Astrocyte (in vitro differentiated cells and primary cell): ENCODE results near the gene SCAND1. TPM values are rescaled to one million over a fixed set of nuclear protein-coding genes. Genes with fewer than 3 reads are reported as not detected.
"Not testable (repeated sequence)": the region's sequence is repeated elsewhere in the genome, so short reads cannot be mapped to it uniquely, and the experiment has no call there.

ENCODE experiments used
- DNase-seq: peaks from one replicate; pipeline ENCODE4 v3.0.0-alpha.2; 2010; ENCODE audit warnings: low read depth
- FAIRE-seq: peaks from 2 replicates; lab custom pipeline; 2011; peaks lifted over from hg19 to GRCh38; lab: Jason Lieb, UNC
- H2AFZ ChIP-seq: 2 replicates; pipeline ENCODE4 v1.6.0; 2012; ENCODE audit warnings: low read depth, low read length, inconsistent platforms
- H3K27ac ChIP-seq: 2 replicates; pipeline ENCODE4 v1.5.1; 2011; ENCODE audit warnings: low read depth, low read length, inconsistent platforms
- H3K27me3 ChIP-seq: 2 replicates; pipeline ENCODE4 v1.6.0; 2011; ENCODE audit warnings: low read length, inconsistent platforms; ENCODE audit not compliant: insufficient read depth
- H3K36me3 ChIP-seq: 2 replicates; pipeline ENCODE4 v1.5.1; 2011; ENCODE audit warnings: low read length, inconsistent platforms; ENCODE audit not compliant: insufficient read depth
- H3K4me1 ChIP-seq: 2 replicates; pipeline ENCODE4 v1.5.1; 2011; ENCODE audit warnings: low read length, inconsistent platforms; ENCODE audit not compliant: insufficient read depth
- H3K4me2 ChIP-seq: 2 replicates; pipeline ENCODE4 v1.6.0; 2012; ENCODE audit warnings: low read length, inconsistent platforms
- H3K4me3 ChIP-seq: 2 replicates; pipeline ENCODE4 v1.5.1; 2011; ENCODE audit warnings: low read depth, mild to moderate bottlenecking, low read length, inconsistent platforms; ENCODE audit not compliant: insufficient read depth
- H3K79me2 ChIP-seq: 2 replicates; pipeline ENCODE4 v1.6.0; 2012; ENCODE audit warnings: mild to moderate bottlenecking, low read length, inconsistent platforms; ENCODE audit not compliant: insufficient read depth
- H3K9ac ChIP-seq: 2 replicates; pipeline ENCODE4 v1.6.0; 2012; ENCODE audit warnings: mild to moderate bottlenecking, low read length, inconsistent platforms
- H3K9me3 ChIP-seq: 2 replicates; pipeline ENCODE4 v1.5.1; 2012; ENCODE audit warnings: low read depth, mild to moderate bottlenecking, low read length, inconsistent platforms; ENCODE audit not compliant: insufficient read depth
- H4K20me1 ChIP-seq: 2 replicates; pipeline ENCODE4 v1.6.0; 2012; ENCODE audit warnings: low read length, inconsistent platforms; ENCODE audit not compliant: insufficient read depth
- H3K27ac Mint-ChIP-seq: one replicate; pipeline ENCODE4 v1.8.0; 2021; ENCODE audit warnings: mild to moderate bottlenecking, mixed read lengths; ENCODE audit not compliant: unreplicated experiment
- H3K27me3 Mint-ChIP-seq: one replicate; pipeline ENCODE4 v1.8.0; 2021; ENCODE audit warnings: low read depth, mixed read lengths; ENCODE audit not compliant: unreplicated experiment
- H3K36me3 Mint-ChIP-seq: one replicate; pipeline ENCODE4 v1.8.0; 2021; ENCODE audit warnings: low read depth, mixed read lengths; ENCODE audit not compliant: unreplicated experiment
- H3K4me1 Mint-ChIP-seq: one replicate; pipeline ENCODE4 v1.8.0; 2021; ENCODE audit warnings: low read depth, mixed read lengths; ENCODE audit not compliant: unreplicated experiment
- H3K4me3 Mint-ChIP-seq: one replicate; pipeline ENCODE4 v1.8.0; 2021; ENCODE audit warnings: mild to moderate bottlenecking, moderate library complexity, mixed read lengths; ENCODE audit not compliant: unreplicated experiment
- H3K9me3 Mint-ChIP-seq: one replicate; pipeline ENCODE4 v1.8.0; 2021; ENCODE audit warnings: mild to moderate bottlenecking, mixed read lengths; ENCODE audit not compliant: unreplicated experiment
- EZH2 ChIP-seq: IDR thresholded peaks from 2 replicates; pipeline ENCODE4 v1.6.1; 2012; ENCODE audit warnings: mild to moderate bottlenecking, low read length, inconsistent platforms; ENCODE audit not compliant: insufficient read depth
- total RNA-seq: library from RNA; stranded (reverse); gene quantifications from 2 replicates; pipeline ENCODE4 v1.2.1, GENCODE V29; 2021
- TF ChIP-seq, protein P1 (sequence below): IDR thresholded peaks from 2 replicates; pipeline ENCODE4 v1.5.1; 2011; ENCODE audit warnings: low read depth, mild to moderate bottlenecking, inconsistent platforms, low read length, moderate library complexity; ENCODE audit not compliant: insufficient read depth

SCAND1 gene
- total RNA-seq, 1 donor from 2014 or later = 63.8 TPM

DNA sequence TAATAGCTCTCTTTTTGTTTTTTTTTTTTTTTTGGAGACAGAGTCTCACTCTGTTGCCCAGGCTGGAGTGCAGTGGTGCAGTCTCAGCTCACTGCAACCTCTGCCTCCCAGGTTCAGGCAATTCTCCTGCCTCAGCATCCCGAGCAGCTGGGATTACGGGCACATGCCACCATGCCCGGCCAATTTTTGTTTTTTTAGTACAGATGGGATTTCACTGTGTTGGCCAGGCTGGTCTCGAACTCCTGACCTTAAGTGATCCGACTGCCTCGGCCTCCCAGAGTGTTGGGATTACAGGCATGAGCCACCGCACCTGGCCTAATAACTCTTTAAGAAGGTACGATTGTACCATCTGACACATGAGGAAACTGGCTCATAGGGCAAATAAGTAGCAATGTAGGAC, 42.2 kb upstream of the SCAND1 start:
- not testable (repeated sequence) for DNase-seq, FAIRE-seq, H3K4me3 ChIP-seq, H3K9me3 Mint-ChIP-seq, H3K9me3 ChIP-seq, H3K36me3 ChIP-seq, H3K4me1 Mint-ChIP-seq, H2AFZ ChIP-seq, H3K27ac ChIP-seq, H3K27me3 Mint-ChIP-seq, H3K27me3 ChIP-seq, H3K9ac ChIP-seq, H3K27ac Mint-ChIP-seq, H3K4me2 ChIP-seq, H3K4me1 ChIP-seq, H3K79me2 ChIP-seq, H3K4me3 Mint-ChIP-seq, H3K36me3 Mint-ChIP-seq, H4K20me1 ChIP-seq

- Histone ChIP-seq H3K9me3 (no peaks in the 10 kb centered on the region), H3K9ac (no peak overlapping the region), H3K27me3 (peaks cover 1% of the 10 kb centered on the region), H3K27ac (no peak overlapping the region), H3K4me3 (no peak overlapping the region), H3K4me2 (no peak overlapping the region), H4K20me1 (no peaks in the 10 kb centered on the region), H3K79me2 (no peaks in the 10 kb centered on the region), H3K4me1 (no peaks in the 10 kb centered on the region), H3K36me3 (no peaks in the 10 kb centered on the region), H2AFZ (no peak overlapping the region)
- Mint-ChIP-seq H3K9me3 (no peaks in the 10 kb centered on the region), H3K4me3 (no peak overlapping the region), H3K27ac (no peak overlapping the region), H3K27me3 (no peaks in the 10 kb centered on the region), H3K4me1 (peaks cover 1% of the 10 kb centered on the region), H3K36me3 (no peaks in the 10 kb centered on the region)
- FAIRE-seq (no peak), DNase-seq (peak; percentile 39)
- TF ChIP-seq, protein P1, sequence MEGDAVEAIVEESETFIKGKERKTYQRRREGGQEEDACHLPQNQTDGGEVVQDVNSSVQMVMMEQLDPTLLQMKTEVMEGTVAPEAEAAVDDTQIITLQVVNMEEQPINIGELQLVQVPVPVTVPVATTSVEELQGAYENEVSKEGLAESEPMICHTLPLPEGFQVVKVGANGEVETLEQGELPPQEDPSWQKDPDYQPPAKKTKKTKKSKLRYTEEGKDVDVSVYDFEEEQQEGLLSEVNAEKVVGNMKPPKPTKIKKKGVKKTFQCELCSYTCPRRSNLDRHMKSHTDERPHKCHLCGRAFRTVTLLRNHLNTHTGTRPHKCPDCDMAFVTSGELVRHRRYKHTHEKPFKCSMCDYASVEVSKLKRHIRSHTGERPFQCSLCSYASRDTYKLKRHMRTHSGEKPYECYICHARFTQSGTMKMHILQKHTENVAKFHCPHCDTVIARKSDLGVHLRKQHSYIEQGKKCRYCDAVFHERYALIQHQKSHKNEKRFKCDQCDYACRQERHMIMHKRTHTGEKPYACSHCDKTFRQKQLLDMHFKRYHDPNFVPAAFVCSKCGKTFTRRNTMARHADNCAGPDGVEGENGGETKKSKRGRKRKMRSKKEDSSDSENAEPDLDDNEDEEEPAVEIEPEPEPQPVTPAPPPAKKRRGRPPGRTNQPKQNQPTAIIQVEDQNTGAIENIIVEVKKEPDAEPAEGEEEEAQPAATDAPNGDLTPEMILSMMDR = peak; percentile 83
- TF ChIP-seq EZH2 = no peak
Observed at GRCh38 chr20:35994994-35995453, 40.7 kb upstream of the SCAND1 start.

GRCh38 chr20:35992713-35993335, 38.5 kb upstream of the SCAND1 start:
- FAIRE-seq = peak; percentile 39
- Histone ChIP-seq H3K79me2 (no peaks in the 10 kb centered on the region), H3K4me3 (no peak overlapping the region), H3K27me3 (peaks cover 3% of the 10 kb centered on the region), H3K27ac (no peak overlapping the region), H3K36me3 (no peaks in the 10 kb centered on the region), H3K9ac (no peak overlapping the region), H3K4me2 (no peak overlapping the region), H3K4me1 (no peaks in the 10 kb centered on the region), H4K20me1 (no peaks in the 10 kb centered on the region), H3K9me3 (no peaks in the 10 kb centered on the region), H2AFZ (no peak overlapping the region)
- peaks cover 9% of the 10 kb centered on the region for H3K27me3 Mint-ChIP-seq
- H3K36me3 Mint-ChIP-seq = no peaks in the 10 kb centered on the region
- H3K9me3 Mint-ChIP-seq = no peaks in the 10 kb centered on the region
- peaks cover 1% of the 10 kb centered on the region for H3K4me1 Mint-ChIP-seq
- TF ChIP-seq EZH2 = no peak
- TF ChIP-seq, protein P1 = peak; percentile 88
- H3K4me3 Mint-ChIP-seq = no peak overlapping the region
- DNase-seq = peak; percentile 16
- no peak overlapping the region for H3K27ac Mint-ChIP-seq
